Stimulated activated CD8-positive, alpha-beta memory T cell treated with anti-CD3 and anti-CD28 coated beads, Interleukin-15, amount 100 ng/mL, for 4 hours (primary cell): ENCODE data around the gene NTNG2.

Experiments
- DNase-seq, 2 donors: peaks; one replicate each; pipeline ENCODE4 v3.0.0-alpha.2; 2020; ENCODE audit warnings: low read depth in 2 of 2

NTNG2 gene

DNA sequence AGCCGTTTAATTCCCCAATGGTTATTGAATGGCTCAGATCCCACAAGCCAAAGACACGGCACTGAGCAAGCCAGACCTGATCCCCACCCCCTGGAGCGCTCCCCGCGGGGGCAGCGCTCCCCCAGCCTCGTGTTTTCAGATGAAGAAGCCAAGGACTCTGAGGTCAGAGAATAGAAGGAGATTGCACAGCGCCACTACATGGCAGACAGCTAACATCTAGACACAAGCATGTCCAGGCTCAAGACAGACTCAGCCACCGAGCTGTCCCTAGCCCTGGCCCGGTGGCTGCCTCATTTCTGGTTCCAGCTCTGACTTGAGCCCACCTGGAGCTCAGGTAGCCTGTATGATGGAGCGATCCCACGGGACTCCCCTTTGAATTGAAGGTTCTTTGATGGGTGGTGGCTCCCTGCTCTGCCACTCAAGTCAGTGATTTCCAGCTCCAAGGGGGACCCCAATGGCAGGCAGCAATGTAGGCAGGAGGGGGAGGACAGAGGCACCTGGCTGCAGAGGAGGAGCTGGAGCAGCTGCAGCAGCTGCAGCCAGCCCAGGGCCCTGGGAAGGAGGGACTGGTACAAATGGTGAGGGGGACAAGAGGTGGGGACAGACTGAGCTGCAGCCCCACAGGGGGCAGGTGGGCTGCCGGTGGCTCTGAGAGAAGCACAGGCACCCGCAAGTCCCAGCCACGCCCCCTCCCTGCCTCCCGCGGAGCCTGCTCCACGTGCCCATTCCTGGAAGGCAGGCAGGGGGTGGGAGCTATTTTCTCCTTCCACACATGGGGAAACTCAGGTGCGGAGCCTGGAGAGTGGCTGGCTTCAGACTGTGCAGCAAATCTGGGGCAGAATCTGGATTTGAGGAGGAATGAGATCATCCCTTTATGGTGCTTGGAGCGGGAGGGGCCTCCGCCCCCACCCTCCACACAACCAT lies 40.2 kb downstream of the NTNG2 start:
- DNase-seq: no peak

DNA sequence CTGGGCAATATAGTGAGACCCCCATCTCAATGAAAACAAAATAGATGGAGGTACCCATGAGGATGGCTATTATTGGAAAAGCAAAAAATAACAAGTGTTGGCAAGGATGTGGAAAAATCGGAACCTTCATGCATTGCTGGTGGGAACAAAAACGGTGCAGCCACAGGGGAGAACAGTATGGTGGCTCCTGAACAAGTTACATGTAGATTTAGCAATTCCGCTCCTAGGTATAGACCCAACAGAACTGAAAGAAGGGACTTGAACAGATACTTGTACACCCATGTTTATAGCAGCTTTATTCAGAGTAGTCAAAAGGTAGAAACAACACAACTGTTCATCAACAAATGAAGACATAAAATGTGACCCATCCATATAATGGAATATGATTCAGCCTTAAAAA lies 43.0 kb downstream of the NTNG2 start:
- DNase-seq: no peak

- no peak for DNase-seq
These were observed 45.4 kb downstream of the NTNG2 start for GRCh38 chr9:132207215-132207614.

DNA sequence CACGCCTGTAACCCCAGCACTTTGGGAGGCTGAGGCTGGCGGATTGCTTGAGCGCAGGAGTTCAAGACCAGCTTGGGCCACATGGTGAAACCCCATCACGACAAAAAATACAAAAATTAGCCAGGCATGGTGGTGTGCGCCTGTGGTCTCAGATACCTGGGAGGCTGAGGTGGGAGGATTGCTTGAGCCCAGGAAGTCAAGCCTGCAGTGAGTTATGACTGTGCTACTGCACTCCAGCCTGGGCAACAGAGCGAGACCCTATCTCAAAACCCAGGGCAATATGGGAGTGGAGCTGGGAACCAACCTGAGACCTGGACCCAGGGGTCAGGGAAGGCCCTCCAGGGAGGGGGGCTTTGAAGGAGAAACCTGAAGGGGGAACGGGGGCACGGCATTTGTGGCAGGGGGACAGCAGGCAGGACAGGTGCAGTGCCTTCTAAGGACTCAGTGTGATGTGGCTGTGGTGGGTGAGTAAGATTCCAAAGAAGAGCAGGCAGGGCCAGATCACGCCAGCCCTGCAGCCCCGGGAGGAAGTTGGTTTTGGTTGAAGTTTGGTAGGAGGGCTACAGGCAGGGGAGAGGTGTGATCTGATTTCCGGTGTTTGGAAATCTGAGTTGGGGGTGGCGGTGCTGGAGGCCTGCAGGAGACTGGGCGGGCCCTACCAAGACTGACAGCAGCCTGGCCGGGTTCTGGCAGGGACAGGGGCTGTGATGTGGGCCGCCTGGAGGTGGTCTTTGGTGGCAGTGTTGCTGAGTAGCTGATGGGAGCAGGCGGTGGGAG lies 46.2 kb downstream of the NTNG2 start:
- DNase-seq: no peak

DNA sequence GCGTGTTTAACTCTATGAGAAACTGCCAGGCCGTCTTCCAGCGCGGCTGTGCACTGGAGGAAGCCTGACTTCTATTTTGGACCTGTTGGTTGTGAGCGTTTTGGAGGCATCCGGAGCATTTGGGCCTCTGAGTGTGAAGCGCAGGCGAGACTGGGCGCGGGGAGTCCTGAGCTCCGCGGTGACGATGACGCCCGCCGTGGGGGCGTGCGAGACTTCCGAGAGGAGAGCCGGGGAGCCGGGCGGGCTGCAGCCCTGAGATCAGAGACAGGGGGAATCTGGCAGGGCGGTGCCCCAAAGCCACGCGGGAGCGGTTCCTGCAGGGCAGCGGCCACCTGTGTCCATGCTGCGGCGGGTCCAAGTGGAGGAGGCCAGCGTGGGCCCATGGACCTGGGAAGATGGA lies 47.4 kb downstream of the NTNG2 start:
- DNase-seq: no peak

DNA sequence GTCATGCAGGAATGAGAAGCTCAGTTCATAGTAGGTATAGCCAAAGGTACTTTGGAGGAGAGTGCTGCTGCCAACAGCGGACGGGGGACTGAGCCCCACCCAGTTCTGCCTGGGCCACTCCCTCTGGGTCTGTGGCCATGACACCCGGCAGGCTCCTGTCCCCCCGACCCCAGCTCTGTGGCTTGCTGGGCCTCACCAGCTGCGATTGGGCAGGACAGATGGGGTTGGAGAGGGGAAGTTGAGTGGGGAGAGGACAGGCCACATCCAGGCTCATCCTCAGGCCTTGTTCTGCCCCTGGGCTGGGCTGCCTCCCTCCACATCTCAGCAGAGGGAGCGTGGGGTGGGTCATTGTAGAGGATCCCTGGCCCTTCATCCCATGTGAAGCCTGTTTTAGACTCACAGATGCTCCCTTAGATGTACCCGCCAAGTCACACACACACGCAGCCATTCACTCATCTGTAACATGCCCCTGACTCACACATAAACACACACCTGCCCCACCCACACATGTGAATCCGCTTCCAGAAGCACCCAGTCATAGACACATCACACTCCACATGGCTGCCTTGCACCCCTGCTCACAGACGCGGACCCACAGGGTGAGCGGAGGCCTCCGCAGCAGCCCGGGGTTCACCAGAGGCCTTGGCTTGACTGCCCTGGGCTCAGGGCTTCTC lies 48.8 kb downstream of the NTNG2 start:
- DNase-seq: no peak

GRCh38 chr9:132211570-132211969 lies 49.7 kb downstream of the NTNG2 start:
- no peak for DNase-seq

DNA sequence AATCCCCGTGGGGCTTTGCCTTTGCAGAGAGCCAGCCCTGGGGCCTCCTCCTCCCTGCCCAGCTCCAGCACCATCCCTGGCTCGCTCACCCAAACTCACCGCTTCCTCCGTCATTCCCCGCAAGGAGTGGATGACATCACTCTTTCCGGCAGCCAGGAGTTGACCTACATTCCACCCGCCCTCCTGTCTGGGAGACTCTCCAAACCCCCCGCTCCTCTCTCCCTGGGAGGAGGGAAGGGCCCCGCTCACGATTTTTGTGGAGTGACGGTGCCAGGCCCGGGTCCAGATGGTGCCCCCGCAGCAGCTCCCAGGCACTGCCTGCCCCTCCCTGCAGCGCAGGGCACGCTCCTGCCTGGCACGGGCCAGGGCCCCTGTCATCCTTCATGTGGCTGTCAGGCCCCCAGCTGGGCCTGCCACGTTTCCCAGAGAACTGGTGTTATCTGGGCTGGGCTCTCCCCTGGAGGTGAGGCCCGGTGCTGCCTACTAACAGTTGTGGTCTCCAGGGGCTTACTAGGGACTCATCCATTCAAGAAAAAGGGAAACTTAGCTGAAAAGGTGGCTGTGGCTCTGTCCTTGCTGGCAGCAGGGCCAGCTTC lies 52.3 kb downstream of the NTNG2 start:
- DNase-seq: no peak

DNA sequence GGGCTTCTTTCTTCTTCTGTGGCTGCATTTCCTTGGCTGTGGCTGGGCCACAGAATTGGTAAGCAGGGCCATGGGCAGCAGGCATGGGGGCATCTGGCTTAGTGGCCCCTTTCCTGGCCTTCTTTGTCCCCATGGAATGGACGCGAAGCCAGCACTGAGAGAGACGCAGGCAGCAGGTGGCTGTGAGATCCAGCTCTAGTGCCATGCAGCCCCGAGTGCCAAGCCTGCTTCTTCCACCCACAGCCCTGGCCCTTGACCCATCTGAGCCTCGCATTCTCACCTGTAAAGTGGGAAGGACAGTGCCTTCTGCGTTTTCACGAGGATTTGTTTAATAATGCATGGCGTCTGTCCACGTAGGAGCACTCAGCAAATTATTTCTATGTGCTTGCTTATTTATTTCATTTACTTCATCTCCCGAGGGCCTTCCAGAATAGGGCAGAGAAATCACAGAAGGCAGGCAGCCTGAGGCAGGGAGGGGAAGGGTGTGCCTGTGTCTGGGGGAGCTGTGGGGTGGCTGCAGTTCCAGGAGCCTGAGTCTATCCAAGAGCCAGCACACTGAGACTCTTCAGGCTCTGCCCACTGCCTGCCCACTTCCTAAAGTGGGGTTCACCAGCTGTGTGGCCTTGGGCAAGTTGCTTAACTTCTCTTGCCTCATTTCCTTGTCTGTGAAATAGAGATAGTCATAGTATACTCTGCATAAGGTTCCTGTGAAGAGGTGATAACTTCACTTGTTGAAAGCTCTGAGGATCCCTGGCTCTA lies 55.2 kb downstream of the NTNG2 start:
- no peak for DNase-seq

DNA sequence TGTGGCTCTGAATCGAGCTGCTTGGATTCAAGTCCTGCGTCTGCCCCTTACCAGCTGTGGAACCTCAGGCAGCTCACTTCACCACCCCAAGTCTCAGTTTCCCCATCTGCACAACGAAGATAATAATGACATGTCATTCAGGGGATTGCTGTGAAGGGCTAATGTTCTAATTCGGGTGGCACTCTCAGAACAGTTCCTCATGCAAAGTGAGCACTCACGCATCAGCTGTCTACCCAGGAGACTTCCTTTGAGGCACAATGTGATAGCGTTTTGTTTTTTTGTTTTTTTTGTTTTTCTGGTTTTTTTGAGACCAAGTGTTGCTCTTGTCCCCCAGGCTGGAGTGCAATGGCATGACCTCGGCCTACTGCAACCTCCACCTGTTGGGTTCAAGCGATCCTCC lies 56.4 kb downstream of the NTNG2 start:
- DNase-seq: no peak

DNA sequence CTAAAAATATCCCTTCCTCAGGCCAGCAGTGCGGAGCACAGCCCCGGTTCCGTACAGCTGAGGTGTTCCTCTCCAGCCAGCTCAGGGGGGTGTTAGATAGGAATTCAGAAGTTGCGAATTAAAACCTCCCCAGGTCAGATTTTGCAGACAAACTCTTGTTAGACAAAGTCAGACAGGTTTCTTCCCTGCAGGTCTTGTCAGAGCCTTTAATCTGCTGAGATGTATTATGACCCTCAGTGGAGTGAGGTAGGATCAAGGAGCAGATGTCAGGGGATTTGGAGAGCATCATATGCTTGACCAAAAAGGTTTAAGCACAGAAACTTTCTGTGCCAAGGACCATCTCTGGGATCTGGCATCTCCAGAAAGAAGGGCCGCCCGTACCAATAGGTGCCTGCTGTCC lies 60.1 kb downstream of the NTNG2 start:
- DNase-seq: no peak

DNA sequence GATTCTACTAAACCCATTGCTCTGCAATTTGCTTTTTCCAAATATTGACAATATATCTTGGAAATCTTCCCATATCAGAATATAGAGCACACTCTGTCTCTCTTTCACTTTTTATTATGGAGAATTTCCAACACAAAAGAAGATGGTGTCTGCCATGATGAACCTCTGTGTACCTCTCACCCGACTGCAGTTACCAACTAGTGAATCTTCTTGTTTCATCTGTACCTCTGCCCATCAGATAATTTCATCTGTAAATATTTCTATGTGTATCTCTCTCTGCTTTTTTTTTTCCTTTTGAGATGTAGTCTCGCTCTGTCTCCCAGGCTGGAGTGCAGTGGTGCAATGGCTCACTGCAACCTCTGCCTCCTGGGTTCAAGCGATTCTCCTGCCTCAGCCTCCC lies 62.8 kb downstream of the NTNG2 start:
- DNase-seq: no peak

DNA sequence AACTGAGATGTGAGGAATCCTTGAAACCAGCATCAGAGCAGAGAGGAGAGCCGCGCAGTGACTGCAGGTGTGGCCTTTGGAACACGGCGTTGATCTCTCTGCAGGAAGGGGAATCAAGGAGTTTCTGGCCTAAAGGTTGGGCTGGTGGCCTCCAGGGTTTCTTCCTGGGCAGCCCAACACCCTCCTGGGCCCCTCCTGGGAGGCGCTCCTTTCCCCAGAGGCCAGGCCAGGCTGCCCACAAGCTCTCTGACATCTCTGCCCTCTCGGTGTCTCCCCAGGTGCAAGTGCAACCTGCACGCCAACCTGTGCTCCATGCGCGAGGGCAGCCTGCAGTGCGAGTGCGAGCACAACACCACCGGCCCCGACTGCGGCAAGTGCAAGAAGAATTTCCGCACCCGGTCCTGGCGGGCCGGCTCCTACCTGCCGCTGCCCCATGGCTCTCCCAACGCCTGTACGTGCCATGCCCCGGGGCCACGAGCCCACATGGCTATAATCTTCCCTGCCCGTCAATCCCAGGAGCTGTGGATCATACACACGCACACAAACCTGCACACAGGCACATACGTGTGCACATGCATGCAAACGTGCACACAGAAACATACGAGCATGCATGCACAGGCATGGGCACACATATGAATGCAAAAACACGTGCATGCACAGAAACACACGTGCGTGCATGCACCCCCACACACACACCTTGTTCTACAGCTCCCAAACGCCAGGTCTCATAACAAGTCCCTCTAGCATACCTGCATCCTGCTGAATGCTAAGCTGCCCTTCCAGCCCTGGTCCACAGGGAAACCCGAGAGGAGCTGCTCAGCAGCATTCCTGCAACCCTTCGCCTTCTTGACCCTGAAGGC lies 64.9 kb downstream of the NTNG2 start:
- no peak for DNase-seq

DNA sequence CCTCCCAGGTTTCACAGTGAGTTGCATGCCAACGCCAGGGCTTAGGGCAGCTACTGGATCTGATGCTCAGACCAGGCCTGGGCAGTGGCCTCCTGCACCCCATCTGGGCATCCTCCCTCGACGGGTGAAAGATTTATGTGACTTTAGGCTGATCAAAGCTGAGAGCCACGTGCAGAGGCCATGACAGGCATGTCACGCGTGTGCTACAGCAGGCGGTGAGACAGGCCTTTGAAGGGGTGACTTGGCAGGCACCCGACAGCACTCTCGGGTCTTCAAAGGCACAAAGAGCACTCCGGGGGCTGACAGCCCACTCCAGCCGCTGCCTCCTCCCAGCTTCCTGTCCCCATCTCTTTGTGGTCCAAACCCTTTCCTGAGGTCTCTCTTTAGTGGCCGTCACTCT lies 66.2 kb downstream of the NTNG2 start:
- no peak for DNase-seq

GRCh38 chr9:132230605-132231004 lies 68.7 kb downstream of the NTNG2 start:
- DNase-seq: no peak

- no peak for DNase-seq
These were observed 69.3 kb downstream of the NTNG2 start for GRCh38 chr9:132231019-132231701.

- no peak for DNase-seq
These were observed 70.7 kb downstream of the NTNG2 start for GRCh38 chr9:132232522-132232921.

DNA sequence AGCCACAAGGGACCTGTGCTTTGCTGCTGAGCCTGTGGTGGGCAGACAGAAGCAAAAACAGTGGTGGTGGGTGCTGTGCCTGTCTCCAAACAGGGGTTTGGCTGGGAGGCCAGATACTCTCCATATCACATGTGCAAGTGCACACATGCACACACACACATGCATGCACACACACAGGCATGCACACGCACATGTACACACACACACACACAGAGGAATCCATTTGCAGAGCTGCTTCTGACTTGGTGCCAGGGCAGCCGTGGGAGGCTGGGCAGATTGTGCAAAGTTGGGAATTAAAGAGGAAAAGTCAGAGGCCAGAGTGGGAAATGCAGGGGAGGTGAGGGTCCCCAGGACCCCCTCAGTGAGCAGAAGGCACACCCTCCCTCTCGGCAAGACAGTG lies 71.3 kb downstream of the NTNG2 start:
- no peak for DNase-seq

GRCh38 chr9:132234535-132234934 lies 72.7 kb downstream of the NTNG2 start:
- no peak for DNase-seq

- no peak for DNase-seq
These were observed 73.3 kb downstream of the NTNG2 start for GRCh38 chr9:132235125-132235524.
